Stimulated activated CD8-positive, alpha-beta memory T cell treated with anti-CD3 and anti-CD28 coated beads, Interleukin-15, amount 100 ng/mL, for 1 hour (primary cell): ENCODE data around the gene ZNF664.

Experiments used
- DNase-seq: peaks from one replicate; pipeline ENCODE4 v3.0.0-alpha.2; 2020; ENCODE audit warnings: low read depth

ZNF664 gene

DNA sequence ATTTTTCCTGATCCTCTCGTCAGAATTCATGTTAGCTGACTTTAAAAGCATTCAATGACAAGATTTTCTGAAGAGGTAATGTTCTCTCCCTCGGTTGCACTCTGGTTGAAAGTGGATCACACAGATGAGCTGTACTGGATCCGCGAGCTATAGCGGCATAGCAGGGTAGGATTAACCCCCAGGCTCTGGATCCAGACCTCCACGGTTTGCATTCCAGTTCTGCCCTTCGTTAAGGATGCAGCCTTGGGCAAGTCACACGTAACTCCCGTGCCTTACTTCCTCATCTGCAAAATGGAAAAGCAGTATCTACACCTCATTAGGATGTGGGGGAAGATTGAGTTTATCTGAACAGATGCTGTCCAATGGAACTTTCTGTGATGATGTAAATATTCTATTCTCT is 14.1 kb upstream of the ZNF664 start:
- DNase-seq = no peak

DNA sequence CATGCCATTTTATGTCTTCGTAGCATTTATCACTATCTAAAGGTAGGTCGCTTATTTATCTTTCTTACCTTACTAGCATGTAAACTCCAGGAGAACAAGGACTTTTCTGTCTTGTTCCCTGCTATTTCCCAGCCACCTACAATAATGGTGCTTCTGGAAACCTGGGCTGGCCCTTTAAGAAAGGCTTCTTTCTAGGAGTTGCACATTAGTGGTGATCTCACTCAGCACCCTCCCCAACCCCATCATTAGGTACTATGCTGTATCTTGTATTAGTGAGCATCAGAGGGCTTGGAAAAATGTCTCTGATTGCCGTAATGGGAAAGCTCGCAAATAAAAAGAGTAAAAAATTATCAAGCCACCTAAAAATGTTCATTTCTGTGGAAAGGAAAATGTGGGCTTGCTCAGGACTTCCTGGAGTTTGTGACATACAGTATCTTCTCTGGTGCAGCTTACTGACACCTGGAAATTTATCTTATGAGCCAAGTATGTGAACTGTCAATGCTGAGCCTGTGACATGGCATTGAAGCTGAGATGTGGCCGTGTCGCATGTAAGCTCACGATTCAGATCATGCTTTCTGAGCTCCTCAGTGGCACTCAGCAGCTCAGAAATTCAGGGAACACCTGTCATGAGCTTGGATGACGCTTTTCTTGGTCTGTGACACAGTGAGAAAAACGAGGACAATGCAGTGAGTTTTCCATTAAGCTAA is 12.8 kb upstream of the ZNF664 start:
- DNase-seq = no peak

DNA sequence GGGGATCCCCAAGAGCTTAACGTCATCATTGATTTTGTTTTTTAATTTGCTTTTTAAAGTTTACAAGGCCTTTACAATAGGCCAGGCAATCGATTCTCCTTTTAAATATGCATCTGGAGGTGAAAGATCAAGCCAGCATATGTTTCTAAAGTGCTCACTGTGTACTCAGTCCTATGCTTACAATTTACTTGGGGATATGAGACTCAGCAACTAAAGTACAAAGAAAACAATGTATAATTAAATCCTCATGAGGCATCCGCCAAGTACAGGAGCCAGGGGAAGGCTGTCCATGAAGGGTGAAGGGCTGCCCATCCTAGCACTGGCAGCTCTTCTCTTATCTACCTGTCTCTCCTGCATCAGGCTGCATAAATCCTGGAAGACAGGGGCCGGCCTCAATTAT is 12.2 kb upstream of the ZNF664 start:
- no peak for DNase-seq

GRCh38 chr12:123961585-123962345 is 11.2 kb upstream of the ZNF664 start:
- no peak for DNase-seq

DNA sequence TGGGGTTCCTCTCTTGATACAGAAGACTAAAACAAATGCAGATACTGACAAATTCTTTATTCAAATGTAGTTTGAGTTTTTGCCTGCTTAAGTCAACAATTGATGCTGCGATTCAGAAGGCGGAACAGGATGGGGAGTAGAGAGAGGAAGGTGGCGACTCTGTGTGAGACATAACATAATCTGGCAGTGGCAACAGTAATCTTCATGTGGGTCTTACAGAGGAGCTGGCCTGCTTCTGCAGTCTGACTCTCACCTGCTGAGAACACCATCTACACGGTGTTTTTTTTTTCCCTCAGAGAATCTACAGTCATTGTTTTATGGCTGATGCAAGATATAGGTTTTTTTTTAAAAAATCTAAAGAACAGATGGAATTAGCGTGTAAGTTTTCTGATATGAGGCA is 10.5 kb upstream of the ZNF664 start:
- DNase-seq = no peak

DNA sequence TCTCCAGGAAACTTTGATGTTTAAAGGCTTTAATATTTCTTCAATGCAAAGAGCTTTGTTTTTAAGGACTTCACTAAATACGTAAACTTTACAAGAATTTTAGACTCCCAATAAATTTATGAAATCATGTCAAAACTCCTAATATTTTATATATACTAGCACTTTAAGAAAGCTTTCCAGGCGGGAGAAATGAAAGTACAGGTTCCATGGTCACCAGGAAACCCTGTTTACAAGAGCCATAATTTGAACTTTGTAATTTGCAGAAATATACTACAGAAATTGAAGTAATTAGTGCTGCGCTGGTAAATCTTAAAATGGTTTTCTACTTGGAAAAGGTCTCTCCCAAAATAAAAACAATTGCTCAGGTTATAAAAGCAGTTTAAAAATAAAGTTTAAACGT is 9.2 kb upstream of the ZNF664 start:
- DNase-seq = no peak

- DNase-seq = no peak
Measured at GRCh38 chr12:123965382-123965781, 7.6 kb upstream of the ZNF664 start.

GRCh38 chr12:123966596-123966995 is 6.4 kb upstream of the ZNF664 start:
- no peak for DNase-seq

GRCh38 chr12:123967121-123967586 is 5.9 kb upstream of the ZNF664 start:
- no peak for DNase-seq

- no peak for DNase-seq
Measured at GRCh38 chr12:123971449-123971769, 1.6 kb upstream of the ZNF664 start.

GRCh38 chr12:123971770-123972456 is 1.1 kb upstream of the ZNF664 start:
- DNase-seq = no peak

- DNase-seq = no peak
Measured at GRCh38 chr12:123973552-123974341, 732 bp downstream of the ZNF664 start.

DNA sequence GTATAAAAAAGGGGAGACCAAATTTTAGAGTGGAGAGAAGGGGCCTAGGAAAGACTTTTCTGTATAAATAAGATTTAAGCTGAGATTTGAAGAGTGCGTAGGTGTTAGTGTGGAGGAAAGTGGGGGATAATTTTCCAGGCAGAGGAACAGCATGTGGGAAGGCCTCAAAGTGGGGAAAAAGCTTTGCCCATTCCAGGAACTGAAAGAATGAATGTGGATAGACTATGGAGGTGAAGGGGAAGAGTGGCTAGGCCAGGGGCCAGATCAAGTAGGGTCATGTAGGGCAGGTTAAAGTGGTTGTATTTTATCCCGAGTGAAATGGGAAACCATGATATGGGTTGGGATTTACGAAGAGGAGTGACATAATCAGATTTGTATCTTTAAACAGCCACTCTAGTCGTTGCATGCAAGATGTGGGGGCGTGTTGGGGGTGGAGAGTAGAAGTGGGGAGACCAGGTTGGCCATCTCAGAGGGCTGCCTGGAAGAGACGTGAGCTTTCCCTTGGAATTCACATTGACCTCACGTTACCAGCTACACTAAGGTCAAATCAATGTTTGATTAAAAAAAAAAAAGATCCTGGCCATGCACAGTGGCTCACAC is 3.3 kb downstream of the ZNF664 start:
- DNase-seq = no peak

- no peak for DNase-seq
Measured at GRCh38 chr12:123979566-123979965, 6.6 kb downstream of the ZNF664 start.

DNA sequence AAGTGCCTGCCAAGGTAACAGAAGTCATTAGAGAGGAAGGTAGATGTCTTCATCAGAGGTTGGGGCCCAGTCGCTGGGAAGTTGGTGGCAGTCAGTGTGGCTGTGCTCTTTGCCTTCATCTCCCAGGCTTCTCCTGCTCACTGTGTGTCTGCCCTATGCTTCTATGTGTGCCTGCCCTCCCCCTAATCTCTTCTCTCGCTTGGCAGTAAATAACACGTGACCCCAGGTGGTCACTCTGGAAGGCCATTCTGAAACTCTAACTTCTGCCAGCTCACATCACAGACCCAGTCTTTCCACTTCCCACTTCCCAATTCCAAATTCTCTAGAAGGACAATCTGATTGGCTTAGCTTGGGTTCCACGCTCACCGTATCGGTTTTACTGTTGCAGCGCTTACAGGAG is 9.3 kb downstream of the ZNF664 start:
- no peak for DNase-seq

GRCh38 chr12:123983822-123984485 is 10.9 kb downstream of the ZNF664 start:
- DNase-seq = no peak

GRCh38 chr12:123984903-123985302 is 11.9 kb downstream of the ZNF664 start:
- no peak for DNase-seq

DNA sequence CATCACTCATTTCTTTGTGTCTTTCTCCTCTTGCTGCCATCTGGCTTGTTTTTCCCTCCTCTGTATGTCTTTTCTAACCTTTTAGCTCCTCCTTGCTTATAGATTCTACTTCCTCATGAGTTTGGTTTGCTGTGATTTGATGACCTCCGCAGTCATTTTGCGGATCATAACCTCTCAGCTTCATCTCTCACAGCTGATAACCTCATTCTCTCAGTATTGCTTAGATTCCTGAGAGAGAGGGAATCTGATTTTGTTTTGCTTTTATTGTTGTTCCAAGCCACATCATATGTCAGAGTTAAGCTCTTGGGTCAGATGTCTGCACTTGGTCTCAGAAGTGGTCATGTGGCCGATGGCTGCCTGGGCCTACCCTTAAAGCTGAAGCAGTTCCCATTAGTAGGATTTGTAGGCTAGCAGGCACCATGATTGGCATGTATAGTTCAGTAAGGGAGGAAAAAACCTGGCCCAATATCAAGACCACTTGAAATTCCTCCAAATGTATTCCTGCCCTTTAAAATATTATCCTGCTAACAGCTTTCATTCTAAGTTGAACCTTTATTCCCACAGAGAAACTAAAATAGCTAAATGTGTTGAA is 13.5 kb downstream of the ZNF664 start:
- no peak for DNase-seq

DNA sequence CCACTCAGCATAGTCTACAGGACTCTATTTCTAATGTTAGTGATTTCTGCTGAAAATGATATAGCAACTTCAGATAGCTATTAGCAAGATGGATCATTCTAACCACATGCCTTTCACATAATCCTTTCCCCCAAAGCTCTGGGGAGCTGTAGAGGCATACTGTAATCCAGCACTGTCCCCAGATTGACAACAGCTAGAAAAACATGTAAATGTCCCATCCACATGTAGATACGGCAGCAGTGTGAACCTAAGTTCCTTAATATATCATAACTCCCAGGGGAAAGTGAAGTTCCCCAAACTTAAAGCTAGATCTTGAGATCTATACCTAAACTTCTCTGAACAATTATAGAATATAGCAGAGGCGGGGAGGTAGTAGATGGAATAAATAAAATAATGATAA is 14.0 kb downstream of the ZNF664 start:
- DNase-seq = no peak

DNA sequence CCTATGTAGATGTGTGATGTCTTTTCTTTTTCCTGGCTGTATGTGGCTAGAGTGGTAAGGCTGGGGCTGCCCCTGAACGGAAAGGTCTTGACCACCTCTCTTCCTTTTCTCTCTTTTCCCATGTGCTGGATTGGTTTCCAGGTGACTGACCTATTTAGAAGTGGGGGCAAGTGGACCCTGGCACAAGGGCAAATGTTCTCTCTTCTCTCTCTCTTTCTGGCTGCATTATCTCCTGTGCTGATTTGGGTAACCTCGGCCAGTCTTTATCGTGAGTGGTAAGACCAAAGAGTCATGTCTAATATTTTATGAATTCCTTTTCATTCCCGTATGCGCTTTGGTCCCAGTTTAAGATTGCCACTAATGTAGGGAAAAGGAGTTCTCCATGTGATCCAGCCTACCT is 16.2 kb downstream of the ZNF664 start:
- no peak for DNase-seq

- no peak for DNase-seq
Measured at GRCh38 chr12:123989753-123990152, 16.7 kb downstream of the ZNF664 start.
